Right lung (tissue), 5 donors: Measurements from ENCODE around the gene PON1. TPM values are rescaled to one million over a fixed set of nuclear protein-coding genes. Genes with fewer than 3 reads are reported as not detected.

Experiments used
- DNase-seq, 2 donors: peaks; one replicate each; pipeline ENCODE4 v3.0.0-alpha.2; 2013
- polyA plus RNA-seq, 5 donors: library from polyadenylated mRNA; unstranded; fragments of 120-200 nt; gene quantifications; one replicate each; pipeline versions ENCODE4 v1.2.1 to v1.2.3, GENCODE V29; 2013; ENCODE audit warnings: inconsistent platforms in 1 of 5, low replicate concordance in 1 of 5; ENCODE audit not compliant: insufficient read length in 5 of 5, insufficient read depth in 1 of 5

PON1 gene
- polyA plus RNA-seq, 5 donors = 0.45 to 1.2 (median 0.62) TPM

GRCh38 chr7:95317966-95318365, 6.4 kb downstream of the PON1 start:
- DNase-seq = no peak

- no peak for DNase-seq
Measured at GRCh38 chr7:95317546-95317945, 6.8 kb downstream of the PON1 start.

GRCh38 chr7:95316588-95316987, 7.7 kb downstream of the PON1 start:
- DNase-seq = no peak

- no peak for DNase-seq
Measured at GRCh38 chr7:95312561-95312960, 11.8 kb downstream of the PON1 start.

DNA sequence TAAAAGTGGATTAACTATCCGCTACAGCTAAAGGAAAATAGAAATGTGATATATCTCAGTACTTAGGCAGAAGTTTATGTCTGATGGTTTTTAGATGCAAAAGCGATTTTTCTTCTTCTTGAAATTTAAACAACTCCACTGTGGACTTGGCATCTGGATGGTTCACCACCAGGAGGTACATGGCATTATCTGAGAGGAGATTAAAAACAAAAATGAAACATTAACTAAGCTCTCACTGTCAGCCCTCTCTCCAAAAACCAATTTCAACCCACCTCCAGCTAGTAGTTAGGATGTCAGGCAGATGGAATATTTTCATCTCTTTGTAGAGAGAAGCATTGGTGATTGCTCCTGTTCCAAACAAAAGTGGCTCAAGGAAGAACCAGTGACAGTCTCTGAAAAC, 12.9 kb downstream of the PON1 start:
- no peak for DNase-seq

DNA sequence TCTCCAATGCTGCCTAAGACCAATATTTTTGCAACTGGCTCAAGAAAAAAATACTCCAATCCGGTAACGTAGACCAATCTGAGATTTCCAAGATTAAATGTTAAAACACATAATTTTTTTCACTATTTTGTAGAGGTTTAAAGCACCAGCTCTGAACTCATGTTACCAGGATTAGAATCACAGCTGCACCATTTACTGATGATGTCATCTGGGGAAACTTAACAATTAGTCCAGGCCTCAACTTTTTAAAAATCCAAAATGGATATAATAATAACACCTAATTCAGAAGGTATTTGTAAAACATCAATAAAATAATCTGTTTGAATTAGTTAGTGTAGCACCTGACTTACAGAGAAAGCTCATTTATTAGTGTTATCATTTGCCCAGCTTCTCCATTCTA, 14.4 kb downstream of the PON1 start:
- DNase-seq = no peak

GRCh38 chr7:95304990-95305389, 19.3 kb downstream of the PON1 start:
- no peak for DNase-seq

GRCh38 chr7:95303013-95303905, 21.1 kb downstream of the PON1 start:
- no peak for DNase-seq

- no peak for DNase-seq
Measured at GRCh38 chr7:95298091-95298490, 26.2 kb downstream of the PON1 start.

DNA sequence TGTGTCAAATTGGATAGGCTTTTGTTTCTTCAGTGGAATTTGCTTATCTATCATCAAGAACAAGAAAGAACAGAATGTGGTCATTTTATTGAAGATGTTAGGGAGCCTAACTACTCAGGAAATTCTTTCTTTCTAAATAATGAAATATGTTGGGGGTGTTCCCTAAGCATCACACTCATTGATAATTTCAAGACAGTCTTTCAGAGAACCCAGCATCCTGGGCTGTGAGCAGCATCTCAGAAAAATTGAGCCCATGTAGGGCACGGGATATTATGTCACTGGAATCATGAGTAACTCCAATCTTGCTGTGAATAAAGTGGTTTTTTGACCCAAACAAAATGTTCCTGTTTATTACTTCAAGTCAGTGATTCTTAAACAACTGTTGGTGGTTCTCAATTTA, 27.3 kb downstream of the PON1 start:
- no peak for DNase-seq

DNA sequence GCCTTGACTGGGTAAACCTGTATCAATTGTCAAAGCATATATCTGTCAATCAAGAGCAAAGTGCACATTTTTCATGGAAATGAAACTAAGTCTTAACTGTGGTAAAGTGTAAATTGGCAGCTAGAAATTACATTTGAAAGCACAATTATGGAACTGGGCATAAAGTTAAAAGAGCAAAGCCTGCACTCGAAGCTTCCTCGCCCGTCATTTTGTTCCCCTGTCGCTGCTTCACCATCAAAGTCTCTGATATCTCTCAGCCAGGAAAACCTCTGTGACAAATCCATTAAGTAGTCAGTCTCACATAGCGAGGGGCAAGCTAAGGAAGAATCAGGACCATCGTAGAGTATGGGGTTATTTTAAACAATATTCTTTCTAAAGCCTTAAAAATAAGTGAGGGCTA, 27.9 kb downstream of the PON1 start:
- DNase-seq = no peak

- DNase-seq = no peak
Measured at GRCh38 chr7:95295397-95295796, 28.9 kb downstream of the PON1 start.

- no peak for DNase-seq
Measured at GRCh38 chr7:95290166-95290830, 34.0 kb downstream of the PON1 start.

DNA sequence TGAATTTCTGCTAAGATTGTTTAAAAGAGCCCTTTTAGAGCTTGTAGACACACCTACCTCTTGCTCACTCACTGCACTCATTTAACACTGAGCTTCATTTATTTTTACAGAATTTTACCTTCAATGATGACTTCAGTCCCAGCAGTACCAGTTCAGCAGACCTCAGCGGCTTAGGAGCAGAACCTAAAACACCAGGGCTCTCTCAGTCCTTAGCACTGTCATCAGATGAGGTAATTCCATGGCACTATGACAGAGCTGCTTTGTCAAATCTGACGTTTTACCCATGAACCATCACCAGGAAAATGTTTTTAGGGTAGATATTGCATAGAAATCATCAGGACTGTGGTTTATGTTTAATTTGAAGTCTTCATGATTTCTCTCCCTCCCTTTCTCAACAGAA, 38.2 kb downstream of the PON1 start:
- no peak for DNase-seq

- no peak for DNase-seq
Measured at GRCh38 chr7:95279417-95279816, 44.9 kb downstream of the PON1 start.

DNA sequence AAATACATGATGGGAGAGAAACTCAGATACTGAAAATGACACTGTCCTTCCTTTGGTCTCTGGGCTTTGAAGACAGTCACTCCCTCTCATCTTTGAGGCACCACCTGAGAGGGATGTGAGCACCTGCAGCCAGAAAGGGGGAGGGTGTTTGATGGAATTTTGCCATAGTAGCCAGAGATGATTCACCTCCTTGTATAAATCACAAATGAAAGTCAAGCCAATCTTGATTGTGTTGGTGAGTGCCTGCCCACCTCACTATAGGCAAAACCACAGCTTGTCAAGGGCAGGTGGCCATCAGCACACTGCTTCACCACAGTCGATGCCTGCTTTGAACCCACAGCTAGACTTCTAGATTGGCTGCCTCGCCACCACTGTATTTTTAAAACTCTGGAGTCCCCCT, 48.2 kb downstream of the PON1 start:
- no peak for DNase-seq

- DNase-seq = no peak
Measured at GRCh38 chr7:95269640-95270039, 54.7 kb downstream of the PON1 start.

DNA sequence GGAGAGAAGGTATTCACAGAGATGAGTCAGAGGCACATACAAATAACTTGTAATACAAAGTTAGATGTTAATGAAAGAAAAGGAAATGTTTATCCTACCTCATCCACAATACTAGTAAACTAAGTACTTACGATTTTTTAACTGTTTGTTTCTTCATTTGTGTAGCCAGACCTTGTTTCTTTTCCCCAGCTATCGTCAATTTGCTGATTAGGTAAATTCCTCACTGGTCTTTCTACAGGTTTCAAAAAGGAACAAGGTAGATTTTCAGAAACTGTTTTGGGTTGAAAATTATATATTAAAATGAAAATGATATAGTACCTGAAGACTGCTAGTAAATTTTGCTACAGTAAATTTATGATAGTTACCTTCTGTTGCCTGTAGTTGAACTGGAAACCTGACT, 56.6 kb downstream of the PON1 start:
- no peak for DNase-seq

DNA sequence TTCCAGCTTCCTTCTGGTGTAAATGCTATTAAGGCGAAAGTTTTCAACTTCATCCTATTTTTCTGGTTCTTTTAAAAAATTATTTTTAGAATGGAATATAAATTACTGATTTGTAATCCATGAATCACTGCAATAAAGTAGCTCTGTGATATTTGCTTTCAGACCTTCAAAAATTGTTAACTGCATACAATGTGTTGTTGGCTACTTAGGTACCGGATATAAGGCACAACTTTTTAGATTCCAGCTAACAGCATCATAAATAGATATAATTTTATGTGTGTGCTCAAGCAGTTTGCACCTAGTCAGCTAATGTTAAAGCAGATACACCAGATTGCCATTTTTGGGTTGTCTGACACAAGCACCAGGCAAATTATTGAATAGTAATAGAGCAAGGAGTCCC, 58.7 kb downstream of the PON1 start:
- DNase-seq = no peak

GRCh38 chr7:95264363-95264891, 59.9 kb downstream of the PON1 start:
- no peak for DNase-seq

GRCh38 chr7:95263785-95264362, 60.5 kb downstream of the PON1 start:
- peak in 1 of 2 donors; percentile 44 for DNase-seq

DNA sequence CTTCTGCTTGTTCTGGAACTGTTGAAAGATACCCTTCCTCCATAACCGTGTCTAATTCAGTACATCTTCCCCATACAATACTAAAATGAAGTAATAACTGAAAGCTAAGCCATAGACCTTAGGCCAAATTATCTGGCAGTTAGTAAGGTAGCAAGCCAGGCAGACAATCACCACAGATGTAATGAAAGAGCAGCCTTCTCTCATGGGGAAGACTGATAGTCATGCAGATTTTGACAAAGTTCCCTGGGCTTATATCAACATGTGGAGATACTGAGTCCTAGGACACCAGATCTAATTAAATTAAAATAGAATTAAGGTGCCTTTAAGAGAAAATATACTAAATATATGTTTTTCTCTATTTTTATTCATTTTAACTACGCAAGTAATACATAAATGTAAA, 61.5 kb downstream of the PON1 start:
- no peak for DNase-seq

GRCh38 chr7:95261895-95262415, 62.4 kb downstream of the PON1 start:
- no peak for DNase-seq
